C4-2B (cell line): ENCODE data around the gene MOCS1.

ENCODE experiments used
- ZFX ChIP-seq: fragments of 450-650 bp; IDR thresholded peaks from 2 replicates; pipeline ENCODE4 v1.6.1; 2017
- TF ChIP-seq, protein P1 (sequence below): fragments of 450-650 bp; conservative IDR thresholded peaks from 2 replicates; pipeline ENCODE4 v1.5.1; 2017; ENCODE audit warnings: mild to moderate bottlenecking

DNA sequence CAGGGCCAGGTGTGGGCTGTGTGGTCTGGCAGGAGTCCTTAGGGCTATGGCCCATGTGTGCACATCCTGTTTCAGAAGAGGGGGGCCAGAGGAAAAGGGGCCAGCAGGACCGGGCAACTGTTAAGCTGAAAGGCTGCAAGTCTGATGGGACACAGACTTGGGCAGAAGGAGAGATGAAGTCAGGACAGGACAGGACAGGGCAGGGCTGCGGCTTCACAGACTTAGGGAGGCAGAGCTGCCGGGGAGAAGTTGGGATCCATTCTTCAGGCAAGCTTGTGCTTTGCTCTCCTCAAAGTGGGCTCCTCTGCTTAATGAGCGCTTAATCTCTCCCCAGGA lies 28.7 kb downstream of the MOCS1 start:
- TF ChIP-seq, protein P1, sequence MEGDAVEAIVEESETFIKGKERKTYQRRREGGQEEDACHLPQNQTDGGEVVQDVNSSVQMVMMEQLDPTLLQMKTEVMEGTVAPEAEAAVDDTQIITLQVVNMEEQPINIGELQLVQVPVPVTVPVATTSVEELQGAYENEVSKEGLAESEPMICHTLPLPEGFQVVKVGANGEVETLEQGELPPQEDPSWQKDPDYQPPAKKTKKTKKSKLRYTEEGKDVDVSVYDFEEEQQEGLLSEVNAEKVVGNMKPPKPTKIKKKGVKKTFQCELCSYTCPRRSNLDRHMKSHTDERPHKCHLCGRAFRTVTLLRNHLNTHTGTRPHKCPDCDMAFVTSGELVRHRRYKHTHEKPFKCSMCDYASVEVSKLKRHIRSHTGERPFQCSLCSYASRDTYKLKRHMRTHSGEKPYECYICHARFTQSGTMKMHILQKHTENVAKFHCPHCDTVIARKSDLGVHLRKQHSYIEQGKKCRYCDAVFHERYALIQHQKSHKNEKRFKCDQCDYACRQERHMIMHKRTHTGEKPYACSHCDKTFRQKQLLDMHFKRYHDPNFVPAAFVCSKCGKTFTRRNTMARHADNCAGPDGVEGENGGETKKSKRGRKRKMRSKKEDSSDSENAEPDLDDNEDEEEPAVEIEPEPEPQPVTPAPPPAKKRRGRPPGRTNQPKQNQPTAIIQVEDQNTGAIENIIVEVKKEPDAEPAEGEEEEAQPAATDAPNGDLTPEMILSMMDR: no peak
- no peak for TF ChIP-seq ZFX
